Right renal pelvis (tissue), 4 donors: ENCODE measurements around the gene PLB1. TPM values are rescaled to one million over a fixed set of nuclear protein-coding genes. Genes with fewer than 3 reads are reported as not detected.

Source experiments
- DNase-seq, 4 donors: peaks; one replicate each; pipeline ENCODE4 v3.0.0-alpha.2; 2013; ENCODE audit warnings: low read depth in 4 of 4, low spot score in 3 of 4, missing footprints in 1 of 4
- polyA plus RNA-seq, 4 donors: library from polyadenylated mRNA; unstranded; fragments of 120-200 nt; gene quantifications; one replicate each; pipeline ENCODE4 v1.2.1, GENCODE V29; 2013; ENCODE audit not compliant: insufficient read length in 4 of 4

Gene PLB1
- polyA plus RNA-seq, 4 donors: 0.65 to 1.3 (median 1.2) TPM

GRCh38 chr2:28621172-28622100, 125.6 kb downstream of the PLB1 start:
- DNase-seq: no peak

- no peak for DNase-seq
Observed at GRCh38 chr2:28622101-28622499, 126.2 kb downstream of the PLB1 start.

GRCh38 chr2:28623582-28624405, 127.9 kb downstream of the PLB1 start:
- no peak for DNase-seq

- no peak for DNase-seq
Observed at GRCh38 chr2:28624436-28624792, 128.6 kb downstream of the PLB1 start.

GRCh38 chr2:28624793-28625701, 129.2 kb downstream of the PLB1 start:
- no peak for DNase-seq

GRCh38 chr2:28626376-28626775, 130.5 kb downstream of the PLB1 start:
- DNase-seq: no peak

GRCh38 chr2:28626891-28627421, 131.1 kb downstream of the PLB1 start:
- DNase-seq: no peak

- no peak for DNase-seq
Observed at GRCh38 chr2:28627722-28628480, 132.0 kb downstream of the PLB1 start.

- DNase-seq: no peak
Observed at GRCh38 chr2:28628506-28628905, 132.6 kb downstream of the PLB1 start.

- no peak for DNase-seq
Observed at GRCh38 chr2:28628987-28629386, 133.1 kb downstream of the PLB1 start.

GRCh38 chr2:28629910-28630309, 134.1 kb downstream of the PLB1 start:
- DNase-seq: no peak

GRCh38 chr2:28630341-28630740, 134.5 kb downstream of the PLB1 start:
- no peak for DNase-seq

- no peak for DNase-seq
Observed at GRCh38 chr2:28631514-28632206, 135.8 kb downstream of the PLB1 start.

- no peak for DNase-seq
Observed at GRCh38 chr2:28632791-28633190, 136.9 kb downstream of the PLB1 start.

GRCh38 chr2:28633204-28633603, 137.3 kb downstream of the PLB1 start:
- no peak for DNase-seq

GRCh38 chr2:28633746-28634145, 137.9 kb downstream of the PLB1 start:
- DNase-seq: no peak

- DNase-seq: no peak
Observed at GRCh38 chr2:28635191-28635611, 139.3 kb downstream of the PLB1 start.

GRCh38 chr2:28636491-28636890, 140.6 kb downstream of the PLB1 start:
- no peak for DNase-seq
